HG03159 (cell line): ENCODE data around the gene L3MBTL4.
"Not testable (repeated sequence)": the region's sequence is repeated elsewhere in the genome, so short reads cannot be mapped to it uniquely, and the experiment has no call there.

Experiments
- ATAC-seq: cut with Tn5 transposase; IDR thresholded peaks from one replicate; pipeline ENCODE4 v1.9.1; 2021; ENCODE audit warnings: mild to moderate bottlenecking, moderate library complexity; ENCODE audit not compliant: unreplicated experiment

L3MBTL4 gene

GRCh38 chr18:6315517-6316331 is 99.0 kb downstream of the L3MBTL4 start:
- no peak for ATAC-seq

GRCh38 chr18:6313415-6313814 is 101.3 kb downstream of the L3MBTL4 start:
- ATAC-seq: no peak

GRCh38 chr18:6311456-6312215 is 103.1 kb downstream of the L3MBTL4 start:
- no peak for ATAC-seq

- no peak for ATAC-seq
Observed at GRCh38 chr18:6310714-6311113, 104.0 kb downstream of the L3MBTL4 start.

DNA sequence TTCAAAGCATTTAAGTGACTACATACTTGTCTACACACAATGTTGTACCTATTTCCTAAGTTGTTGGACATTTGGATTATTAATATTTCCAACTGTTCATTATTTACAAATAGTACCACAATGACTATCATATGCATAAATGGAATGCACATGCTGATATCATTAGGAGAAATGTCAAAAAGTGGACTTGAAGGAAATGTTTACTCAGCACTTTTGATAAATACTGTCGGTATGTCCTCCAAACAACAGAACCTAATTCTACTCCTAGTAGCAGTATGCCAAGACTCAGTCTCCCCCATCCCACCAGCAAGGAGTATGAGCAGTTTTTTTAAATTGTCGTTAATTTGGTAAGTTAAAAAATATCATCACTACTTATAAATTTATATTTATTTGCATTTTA is 116.8 kb downstream of the L3MBTL4 start:
- ATAC-seq: no peak

DNA sequence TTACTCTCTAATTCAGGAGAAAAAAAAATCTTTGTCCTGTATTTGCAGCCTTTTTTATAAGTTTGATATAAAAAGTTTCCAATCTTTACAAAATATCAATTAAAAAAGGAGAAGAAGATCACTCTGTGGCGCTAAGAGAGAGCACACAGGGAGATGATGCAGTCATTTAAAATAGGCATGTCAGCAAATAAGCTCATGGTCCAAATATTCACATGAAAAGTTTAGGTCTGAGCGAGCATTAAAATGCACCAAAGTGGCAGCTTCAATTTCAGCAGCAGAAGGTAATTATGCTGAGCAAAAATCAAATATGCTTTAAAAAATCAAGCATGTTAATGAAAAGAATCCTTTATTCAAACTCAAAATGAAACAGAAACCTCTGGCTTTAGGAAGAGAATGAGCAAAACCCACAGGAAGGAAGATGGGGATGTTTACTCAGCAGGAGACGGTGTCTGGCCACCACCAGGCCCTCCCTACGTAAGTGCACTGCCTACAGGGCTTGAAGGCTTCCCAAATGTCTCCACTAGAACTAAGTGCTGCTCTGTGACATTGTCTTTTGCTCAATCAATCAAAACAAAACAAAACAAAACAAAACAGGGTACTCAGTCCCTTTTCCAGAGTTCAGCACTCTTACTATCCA is 120.4 kb downstream of the L3MBTL4 start:
- ATAC-seq: no peak

GRCh38 chr18:6289843-6290242 is 124.9 kb downstream of the L3MBTL4 start:
- no peak for ATAC-seq

- ATAC-seq: no peak
Observed at GRCh38 chr18:6286585-6286984, 128.1 kb downstream of the L3MBTL4 start.

- no peak for ATAC-seq
Observed at GRCh38 chr18:6284761-6285160, 129.9 kb downstream of the L3MBTL4 start.

DNA sequence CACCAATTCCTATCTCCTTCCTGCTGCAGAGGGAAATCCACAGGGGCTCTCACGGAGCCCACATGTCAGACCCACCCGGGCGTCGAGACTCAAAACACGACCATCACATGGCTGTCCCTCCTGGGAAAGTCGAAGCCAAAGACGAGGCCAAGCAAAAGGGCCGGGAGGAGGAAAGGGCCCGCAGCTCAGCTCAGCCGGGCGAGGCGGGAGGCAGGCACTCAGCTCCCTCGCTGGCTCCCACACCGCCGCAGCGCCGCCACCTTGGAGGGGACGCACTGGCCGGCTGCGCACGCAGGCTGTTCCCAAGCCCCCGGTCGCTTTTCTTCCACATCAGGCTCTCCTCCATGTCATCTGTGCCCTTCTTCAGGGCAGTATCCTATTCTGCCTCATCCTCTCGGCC is 130.4 kb downstream of the L3MBTL4 start:
- no peak for ATAC-seq

- no peak for ATAC-seq
Observed at GRCh38 chr18:6281874-6282273, 132.8 kb downstream of the L3MBTL4 start.

- ATAC-seq: no peak
Observed at GRCh38 chr18:6280211-6280743, 134.4 kb downstream of the L3MBTL4 start.

- no peak for ATAC-seq
Observed at GRCh38 chr18:6279308-6279707, 135.4 kb downstream of the L3MBTL4 start.

DNA sequence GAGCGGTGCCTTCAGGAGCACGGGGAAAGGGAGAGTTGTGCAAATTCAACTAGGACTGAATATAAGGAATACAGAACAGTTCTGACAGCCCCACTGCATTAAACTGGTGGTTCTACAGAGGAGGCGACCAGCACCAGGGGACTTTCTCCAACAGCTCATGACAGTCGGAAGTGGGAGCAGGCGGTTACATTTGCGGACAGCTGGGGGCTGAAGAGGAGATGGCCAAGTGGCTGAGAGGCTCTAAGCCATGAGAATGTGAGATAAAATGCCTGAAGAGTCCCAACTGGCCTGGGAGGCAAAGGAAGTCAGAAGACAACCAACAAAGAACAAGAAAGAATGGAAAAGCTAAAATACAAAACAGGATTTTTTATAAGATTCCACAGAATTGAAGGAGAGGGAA is 141.3 kb downstream of the L3MBTL4 start:
- no peak for ATAC-seq

DNA sequence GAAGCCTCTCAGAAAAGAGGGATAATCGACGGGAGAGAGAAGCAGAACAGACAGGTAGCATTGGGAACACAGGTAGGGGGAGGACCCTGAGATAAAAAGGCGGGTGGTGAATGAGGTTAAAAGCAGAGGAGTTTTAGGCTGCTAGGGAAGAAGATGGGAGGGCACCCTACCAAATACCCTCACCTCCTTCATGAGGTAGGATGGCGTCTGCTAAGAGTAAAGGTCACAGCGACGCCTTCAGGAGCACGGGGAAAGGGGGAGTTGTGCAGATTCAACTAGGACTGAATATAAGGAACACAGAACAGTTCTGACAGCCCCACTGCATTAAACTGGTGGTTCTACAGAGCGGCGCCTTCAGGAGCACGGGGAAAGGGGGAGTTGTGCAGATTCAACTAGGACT is 142.6 kb downstream of the L3MBTL4 start:
- not testable (repeated sequence) for ATAC-seq

DNA sequence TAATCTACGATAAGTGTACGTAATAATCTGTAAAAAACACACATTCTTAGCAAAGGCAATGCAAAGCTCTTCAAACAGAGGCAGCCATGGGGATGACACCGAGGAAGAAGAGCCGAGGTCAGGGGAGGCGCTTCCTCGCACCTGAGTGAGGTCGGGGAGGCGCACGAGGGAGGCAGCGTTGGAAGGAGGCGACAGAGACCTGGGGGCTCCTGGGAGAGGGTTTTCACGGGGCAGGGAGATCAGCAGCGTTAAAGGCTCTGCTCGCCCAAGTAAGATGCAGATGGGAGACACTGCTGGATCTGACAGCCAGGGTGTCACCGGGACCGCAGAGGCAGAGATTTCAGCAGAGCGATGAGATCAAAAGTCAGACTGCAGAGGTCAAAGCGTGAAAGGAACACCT is 143.1 kb downstream of the L3MBTL4 start:
- no peak for ATAC-seq

DNA sequence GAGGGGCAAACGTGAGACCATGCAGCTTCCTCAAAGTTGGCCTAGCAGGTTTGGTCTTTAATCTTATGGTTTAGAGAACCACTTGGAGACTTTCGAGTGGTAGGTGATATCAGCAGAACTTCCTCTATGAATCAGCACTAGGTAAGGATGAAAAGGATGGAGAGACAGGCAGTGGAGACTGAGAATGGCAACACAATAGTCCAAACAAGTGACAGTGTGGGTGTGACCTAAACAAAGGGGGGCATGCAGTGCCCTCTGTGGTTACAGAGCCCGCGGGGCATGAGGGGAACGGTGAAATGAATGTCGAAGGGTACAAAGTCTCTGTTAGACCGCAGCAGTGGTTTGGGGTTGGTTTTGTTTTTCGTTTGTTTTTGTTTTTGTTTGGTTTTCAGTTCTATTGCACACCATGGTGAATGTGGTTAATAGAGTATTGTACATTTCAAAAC is 143.9 kb downstream of the L3MBTL4 start:
- ATAC-seq: peak; percentile 83

DNA sequence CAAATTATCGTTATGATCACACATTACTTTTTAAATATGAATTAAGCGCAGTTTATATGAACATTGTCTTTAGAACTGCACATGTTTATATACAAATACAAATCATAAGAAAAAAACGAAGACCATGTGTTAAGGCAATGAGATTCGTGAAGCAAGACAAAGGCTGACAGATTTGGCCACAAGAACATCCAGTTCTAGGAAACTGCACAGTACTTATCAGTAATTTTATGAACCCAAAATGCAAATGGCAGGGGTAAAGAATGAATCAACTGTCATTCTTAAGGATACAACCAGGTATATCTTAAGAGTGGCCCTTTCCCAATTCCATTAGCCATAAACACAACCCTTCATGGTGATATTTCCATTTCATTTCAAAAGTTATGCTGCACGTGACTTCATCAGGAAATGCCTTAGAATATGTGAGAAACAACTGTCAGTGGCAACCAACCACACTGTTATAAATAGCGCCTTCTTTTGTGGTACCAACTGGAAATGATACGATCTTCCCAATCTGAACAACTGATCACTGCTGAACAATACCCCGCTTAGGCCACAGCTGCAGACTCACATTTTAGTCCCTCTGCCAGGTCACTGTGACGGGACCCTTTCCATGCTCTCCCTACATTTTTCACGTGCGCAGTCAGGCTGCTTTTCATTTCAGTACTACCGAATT is 144.9 kb downstream of the L3MBTL4 start:
- ATAC-seq: no peak

DNA sequence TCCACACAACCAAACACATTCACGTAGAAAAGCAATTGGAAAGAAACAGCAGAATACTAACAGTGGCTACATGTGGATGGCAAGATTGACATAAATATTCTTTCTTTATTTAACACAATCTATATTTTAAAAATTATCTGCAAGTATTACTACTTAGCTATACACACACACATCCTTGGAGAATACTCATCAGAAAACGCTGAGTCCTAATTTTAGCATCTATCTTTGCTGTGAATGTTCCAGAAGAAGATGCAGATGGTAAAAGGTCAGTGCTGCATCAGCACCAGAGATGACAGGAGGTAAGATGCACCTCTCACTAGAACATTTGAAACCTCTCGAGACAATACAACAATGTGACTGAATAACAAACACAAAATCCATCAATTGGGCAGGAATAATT is 148.5 kb downstream of the L3MBTL4 start:
- no peak for ATAC-seq

DNA sequence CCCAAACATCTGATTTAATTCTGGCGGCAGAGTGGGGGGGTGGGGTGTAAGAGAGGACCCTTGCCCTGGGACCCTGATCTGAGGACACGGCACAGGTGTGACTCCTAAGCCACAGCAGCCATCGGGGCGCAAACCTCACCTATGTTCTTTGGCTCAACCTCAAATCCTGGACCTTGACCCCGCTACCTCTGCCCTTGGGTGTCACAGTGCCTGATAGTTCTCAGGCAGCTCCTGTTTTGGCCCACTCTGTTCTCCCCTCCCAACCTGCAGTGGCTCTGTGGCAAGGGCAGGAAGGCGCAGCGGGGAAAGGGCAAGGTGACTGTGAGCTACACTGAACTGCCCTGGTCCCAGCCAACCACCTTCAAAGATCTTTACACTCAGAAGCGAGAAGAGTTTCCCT is 152.8 kb downstream of the L3MBTL4 start:
- ATAC-seq: no peak

GRCh38 chr18:6259324-6259723 is 155.4 kb downstream of the L3MBTL4 start:
- ATAC-seq: not testable (repeated sequence)
